Measurements from ENCODE around the gene ZNF541.

The ZNF541 gene, protein sequence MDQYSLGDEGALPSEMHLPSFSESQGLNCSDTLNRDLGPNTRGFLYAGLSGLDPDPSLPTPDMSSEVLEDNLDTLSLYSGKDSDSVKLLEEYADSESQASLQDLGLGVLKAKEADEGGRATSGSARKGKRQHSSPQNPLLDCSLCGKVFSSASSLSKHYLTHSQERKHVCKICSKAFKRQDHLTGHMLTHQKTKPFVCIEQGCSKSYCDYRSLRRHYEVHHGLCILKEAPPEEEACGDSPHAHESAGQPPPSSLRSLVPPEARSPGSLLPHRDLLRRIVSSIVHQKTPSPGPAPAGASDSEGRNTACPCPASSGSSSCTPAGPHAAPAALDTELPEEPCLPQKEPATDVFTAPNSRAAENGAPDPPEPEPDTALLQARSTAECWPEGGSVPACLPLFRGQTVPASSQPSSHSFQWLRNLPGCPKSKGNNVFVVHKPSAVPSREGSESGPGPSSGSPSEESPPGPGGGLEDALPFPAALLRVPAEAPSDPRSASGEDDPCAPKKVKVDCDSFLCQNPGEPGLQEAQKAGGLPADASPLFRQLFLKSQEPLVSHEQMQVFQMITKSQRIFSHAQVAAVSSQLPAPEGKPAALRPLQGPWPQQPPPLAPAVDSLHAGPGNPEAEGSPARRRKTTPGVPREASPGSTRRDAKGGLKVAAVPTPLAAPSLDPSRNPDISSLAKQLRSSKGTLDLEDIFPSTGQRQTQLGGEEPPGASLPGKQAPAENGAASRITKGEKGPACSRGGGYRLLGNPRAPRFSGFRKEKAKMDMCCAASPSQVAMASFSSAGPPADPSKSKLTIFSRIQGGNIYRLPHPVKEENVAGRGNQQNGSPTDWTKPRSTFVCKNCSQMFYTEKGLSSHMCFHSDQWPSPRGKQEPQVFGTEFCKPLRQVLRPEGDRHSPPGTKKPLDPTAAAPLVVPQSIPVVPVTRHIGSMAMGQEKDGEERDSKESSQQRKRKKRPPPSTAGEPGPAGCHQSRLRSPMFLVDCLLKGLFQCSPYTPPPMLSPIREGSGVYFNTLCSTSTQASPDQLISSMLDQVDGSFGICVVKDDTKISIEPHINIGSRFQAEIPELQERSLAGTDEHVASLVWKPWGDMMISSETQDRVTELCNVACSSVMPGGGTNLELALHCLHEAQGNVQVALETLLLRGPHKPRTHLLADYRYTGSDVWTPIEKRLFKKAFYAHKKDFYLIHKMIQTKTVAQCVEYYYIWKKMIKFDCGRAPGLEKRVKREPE (N-terminal part only)

GRCh38 chr19:47573071-47574026 lies at the start of gene ZNF541:
TSS of gene ZNF541 (minus strand) at chr19:47573148. CDS start at chr19:47555856, 17,292 bp downstream.
- Histone ChIP-seq H3K4me1 (ENCODE audit: insufficient read depth, low read length) (no peaks in the 10 kb centered on the region), H3K4me3 (ENCODE audit: low read length) (no peak within 1 kb of the TSS), H3K9ac (ENCODE audit: low read depth, low read length) (no peak within 1 kb of the TSS), H3K27ac (ENCODE audit: low read length) (no peak within 1 kb of the TSS), H3K27me3 (ENCODE audit: insufficient read depth, low read length) (no peaks in the 10 kb centered on the region), H3K36me3 (ENCODE audit: insufficient read depth, low read depth, low read length) (no peaks in the 10 kb centered on the region), H3K9me3 (ENCODE audit: insufficient read depth, low read depth, low read length) (no peaks in the 10 kb centered on the region)

- Histone ChIP-seq H3K9me3 (ENCODE audit: insufficient read depth, low read depth, low read length) (no peaks in the 10 kb centered on the region), H3K9ac (ENCODE audit: low read depth, low read length) (peak overlapping the region; percentile 41; the same call in 1 of the 2 replicates), H3K27me3 (ENCODE audit: insufficient read depth, low read length) (no peaks in the 10 kb centered on the region), H3K4me3 (ENCODE audit: low read length) (peak overlapping the region; percentile 19; the same call in 1 of the 2 replicates), H3K27ac (ENCODE audit: low read length) (peak overlapping the region; percentile 49), H3K4me1 (ENCODE audit: insufficient read depth, low read length) (peaks cover 37% of the 10 kb centered on the region), H3K36me3 (ENCODE audit: insufficient read depth, low read depth, low read length) (peaks cover 7% of the 10 kb centered on the region)
Observed at GRCh38 chr19:47619763-47620162, 46.8 kb upstream of the ZNF541 start.

- peaks cover 7% of the 10 kb centered on the region for H3K36me3 ChIP-seq (ENCODE audit: insufficient read depth, low read depth, low read length)
- H3K27me3 ChIP-seq (ENCODE audit: insufficient read depth, low read length): no peaks in the 10 kb centered on the region
- H3K4me3 ChIP-seq (ENCODE audit: low read length): no peak overlapping the region
- no peak overlapping the region for H3K27ac ChIP-seq (ENCODE audit: low read length)
- H3K9ac ChIP-seq (ENCODE audit: low read depth, low read length): no peak overlapping the region
- peaks cover 40% of the 10 kb centered on the region for H3K4me1 ChIP-seq (ENCODE audit: insufficient read depth, low read length)
- H3K9me3 ChIP-seq (ENCODE audit: insufficient read depth, low read depth, low read length): no peaks in the 10 kb centered on the region
Observed at GRCh38 chr19:47618771-47619170, 45.8 kb upstream of the ZNF541 start.

GRCh38 chr19:47615714-47616113 lies 42.8 kb upstream of the ZNF541 start:
- H3K9me3 ChIP-seq (ENCODE audit: insufficient read depth, low read depth, low read length): no peaks in the 10 kb centered on the region
- H3K27ac ChIP-seq (ENCODE audit: low read length): no peak overlapping the region
- H3K36me3 ChIP-seq (ENCODE audit: insufficient read depth, low read depth, low read length): peaks cover 3% of the 10 kb centered on the region; the same call in 1 of the 2 replicates
- H3K27me3 ChIP-seq (ENCODE audit: insufficient read depth, low read length): no peaks in the 10 kb centered on the region
- peaks cover 46% of the 10 kb centered on the region for H3K4me1 ChIP-seq (ENCODE audit: insufficient read depth, low read length)
- H3K9ac ChIP-seq (ENCODE audit: low read depth, low read length): no peak overlapping the region
- H3K4me3 ChIP-seq (ENCODE audit: low read length): no peak overlapping the region

DNA sequence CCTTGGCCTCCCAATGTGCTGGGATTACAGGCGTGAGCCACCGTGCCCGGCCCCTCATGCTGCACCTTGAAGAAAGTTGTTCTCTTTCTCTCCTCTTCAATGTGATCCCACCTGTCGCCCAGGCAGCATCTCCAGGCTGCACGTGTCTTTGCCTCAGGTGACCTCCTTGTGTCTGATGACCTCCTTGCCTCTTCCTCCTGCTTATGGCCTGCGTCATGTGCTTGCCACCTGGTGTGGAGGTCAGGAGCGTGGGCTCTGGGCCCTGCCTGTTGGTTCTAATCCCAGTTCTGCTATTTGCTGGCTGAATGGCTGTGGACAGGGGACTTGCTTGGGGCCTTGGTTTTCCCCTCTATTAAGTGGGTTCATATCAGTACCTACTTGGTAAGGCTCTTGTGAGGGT lies 42.3 kb upstream of the ZNF541 start:
- H3K27me3 ChIP-seq (ENCODE audit: insufficient read depth, low read length): no peaks in the 10 kb centered on the region
- no peak overlapping the region for H3K4me3 ChIP-seq (ENCODE audit: low read length)
- no peak overlapping the region for H3K27ac ChIP-seq (ENCODE audit: low read length)
- H3K36me3 ChIP-seq (ENCODE audit: insufficient read depth, low read depth, low read length): peaks cover 3% of the 10 kb centered on the region; the same call in 1 of the 2 replicates
- H3K9me3 ChIP-seq (ENCODE audit: insufficient read depth, low read depth, low read length): no peaks in the 10 kb centered on the region
- H3K4me1 ChIP-seq (ENCODE audit: insufficient read depth, low read length): peaks cover 45% of the 10 kb centered on the region
- no peak overlapping the region for H3K9ac ChIP-seq (ENCODE audit: low read depth, low read length)

- H3K4me1 ChIP-seq (ENCODE audit: insufficient read depth, low read length): peaks cover 38% of the 10 kb centered on the region
- peaks cover 3% of the 10 kb centered on the region; the same call in 1 of the 2 replicates for H3K36me3 ChIP-seq (ENCODE audit: insufficient read depth, low read depth, low read length)
- H3K9me3 ChIP-seq (ENCODE audit: insufficient read depth, low read depth, low read length): no peaks in the 10 kb centered on the region
- no peak overlapping the region for H3K9ac ChIP-seq (ENCODE audit: low read depth, low read length)
- H3K27ac ChIP-seq (ENCODE audit: low read length): no peak overlapping the region
- no peak overlapping the region for H3K4me3 ChIP-seq (ENCODE audit: low read length)
- no peaks in the 10 kb centered on the region for H3K27me3 ChIP-seq (ENCODE audit: insufficient read depth, low read length)
Observed at GRCh38 chr19:47614559-47614958, 41.6 kb upstream of the ZNF541 start.

- Histone ChIP-seq H3K9ac (ENCODE audit: low read depth, low read length) (peak overlapping the region; percentile 78; the same call in 1 of the 2 replicates), H3K4me1 (ENCODE audit: insufficient read depth, low read length) (peaks cover 36% of the 10 kb centered on the region), H3K27me3 (ENCODE audit: insufficient read depth, low read length) (no peaks in the 10 kb centered on the region), H3K27ac (ENCODE audit: low read length) (peak overlapping the region; percentile 98), H3K9me3 (ENCODE audit: insufficient read depth, low read depth, low read length) (no peaks in the 10 kb centered on the region), H3K4me3 (ENCODE audit: low read length) (peak overlapping the region; percentile 44; the same call in 1 of the 2 replicates), H3K36me3 (ENCODE audit: insufficient read depth, low read depth, low read length) (peaks cover 3% of the 10 kb centered on the region; the same call in 1 of the 2 replicates)
Observed at GRCh38 chr19:47614021-47614295, 41.0 kb upstream of the ZNF541 start.

- Histone ChIP-seq H3K27me3 (ENCODE audit: insufficient read depth, low read length) (no peaks in the 10 kb centered on the region), H3K4me3 (ENCODE audit: low read length) (peak overlapping the region; percentile 44; the same call in 1 of the 2 replicates), H3K4me1 (ENCODE audit: insufficient read depth, low read length) (peaks cover 31% of the 10 kb centered on the region; the same call in 1 of the 2 replicates), H3K36me3 (ENCODE audit: insufficient read depth, low read depth, low read length) (peaks cover 3% of the 10 kb centered on the region; the same call in 1 of the 2 replicates), H3K27ac (ENCODE audit: low read length) (peak overlapping the region; percentile 98), H3K9me3 (ENCODE audit: insufficient read depth, low read depth, low read length) (no peaks in the 10 kb centered on the region), H3K9ac (ENCODE audit: low read depth, low read length) (peak overlapping the region; percentile 78)
Observed at GRCh38 chr19:47613165-47614020, 40.4 kb upstream of the ZNF541 start.

DNA sequence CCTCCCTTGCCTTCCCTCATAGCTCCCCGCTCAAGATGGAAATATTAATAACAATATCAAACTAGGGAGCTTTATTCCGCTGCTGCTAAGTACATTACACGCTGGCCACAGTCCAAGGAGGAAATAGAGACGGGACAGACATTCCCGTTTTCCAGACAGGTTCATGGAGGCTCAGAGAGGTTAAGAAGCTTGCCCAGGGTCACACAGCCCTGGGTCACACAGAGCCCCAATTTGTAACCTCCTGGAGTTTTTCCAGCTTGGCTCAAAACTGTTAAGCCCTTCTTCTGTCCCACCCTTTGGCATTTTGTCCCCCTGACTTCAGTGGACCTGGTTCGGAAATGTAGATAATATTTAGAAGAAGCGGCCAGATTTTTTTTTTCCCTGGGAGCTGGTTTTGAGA lies 38.0 kb upstream of the ZNF541 start:
- peaks cover 24% of the 10 kb centered on the region; the same call in 1 of the 2 replicates for H3K4me1 ChIP-seq (ENCODE audit: insufficient read depth, low read length)
- H3K4me3 ChIP-seq (ENCODE audit: low read length): peak overlapping the region; percentile 76
- no peaks in the 10 kb centered on the region for H3K9me3 ChIP-seq (ENCODE audit: insufficient read depth, low read depth, low read length)
- no peaks in the 10 kb centered on the region for H3K27me3 ChIP-seq (ENCODE audit: insufficient read depth, low read length)
- peaks cover 3% of the 10 kb centered on the region; the same call in 1 of the 2 replicates for H3K36me3 ChIP-seq (ENCODE audit: insufficient read depth, low read depth, low read length)
- peak overlapping the region; percentile 83; the same call in 1 of the 2 replicates for H3K9ac ChIP-seq (ENCODE audit: low read depth, low read length)
- no peak overlapping the region for H3K27ac ChIP-seq (ENCODE audit: low read length)

Measured in iPS-20b (cell line).